ENCODE measurements around the gene P2RY14. TPM values are rescaled to one million over a fixed set of nuclear protein-coding genes. Genes with fewer than 3 reads are reported as not detected.
"Not testable (repeated sequence)": the region's sequence is repeated elsewhere in the genome, so short reads cannot be mapped to it uniquely, and the experiment has no call there.

P2RY14 gene
- total RNA-seq, 1 donor from 2014 or later, result 15.9 TPM

DNA sequence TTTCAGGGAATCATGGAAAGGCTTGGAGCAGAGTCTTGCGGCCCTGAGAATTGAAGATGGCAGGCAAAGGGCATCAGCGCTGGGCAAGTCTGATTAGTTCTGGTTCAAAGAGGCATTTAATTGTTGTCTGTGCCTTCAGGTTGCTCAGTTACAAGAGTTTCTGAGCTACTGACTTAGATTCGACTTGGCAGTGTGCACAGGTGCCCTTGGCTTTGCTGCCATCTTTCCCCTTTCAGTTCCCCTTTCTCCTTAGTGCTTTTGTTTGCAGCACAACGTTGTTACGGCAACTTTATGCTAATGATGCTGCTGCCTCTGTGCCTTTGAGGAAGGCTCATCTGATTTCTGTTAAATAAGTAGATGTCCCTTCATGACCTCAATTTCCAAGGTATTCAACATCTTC lies 12.5 kb downstream of the P2RY14 start:
- intact Hi-C loops (cut with micrococcal nuclease), result loop anchor here (5.0 kb wide), 1 partner anchor 504 kb away; the partner anchor contains the start of gene SIAH2

DNA sequence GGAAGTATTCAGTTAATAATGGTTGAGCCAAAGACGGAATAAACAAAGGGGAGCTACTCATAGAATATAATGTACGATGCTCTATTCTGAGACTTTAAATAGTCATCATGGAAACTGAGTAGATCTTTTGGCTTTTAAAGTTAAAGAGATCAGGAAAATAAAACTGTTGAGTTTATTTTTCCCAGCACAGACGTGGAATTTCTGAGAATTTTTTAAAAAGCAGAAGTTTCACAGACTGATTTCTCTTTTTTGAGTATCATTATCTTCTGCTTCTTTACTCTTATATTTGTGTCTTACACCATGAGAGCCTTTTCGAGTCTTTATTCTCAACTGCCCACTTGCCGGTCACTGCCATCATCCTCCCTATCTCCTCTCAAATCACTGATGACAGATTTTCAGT lies 13.2 kb downstream of the P2RY14 start:
- intact Hi-C loops (cut with micrococcal nuclease), result loop anchor here (5.0 kb wide), 1 partner anchor 503 kb away; the partner anchor contains the start of gene SIAH2

- intact Hi-C loops (cut with micrococcal nuclease), result loop anchor here (5.0 kb wide), 1 partner anchor 502 kb away; the partner anchor contains the start of gene SIAH2
These were observed 13.7 kb downstream of the P2RY14 start for GRCh38 chr3:151264605-151265004.

DNA sequence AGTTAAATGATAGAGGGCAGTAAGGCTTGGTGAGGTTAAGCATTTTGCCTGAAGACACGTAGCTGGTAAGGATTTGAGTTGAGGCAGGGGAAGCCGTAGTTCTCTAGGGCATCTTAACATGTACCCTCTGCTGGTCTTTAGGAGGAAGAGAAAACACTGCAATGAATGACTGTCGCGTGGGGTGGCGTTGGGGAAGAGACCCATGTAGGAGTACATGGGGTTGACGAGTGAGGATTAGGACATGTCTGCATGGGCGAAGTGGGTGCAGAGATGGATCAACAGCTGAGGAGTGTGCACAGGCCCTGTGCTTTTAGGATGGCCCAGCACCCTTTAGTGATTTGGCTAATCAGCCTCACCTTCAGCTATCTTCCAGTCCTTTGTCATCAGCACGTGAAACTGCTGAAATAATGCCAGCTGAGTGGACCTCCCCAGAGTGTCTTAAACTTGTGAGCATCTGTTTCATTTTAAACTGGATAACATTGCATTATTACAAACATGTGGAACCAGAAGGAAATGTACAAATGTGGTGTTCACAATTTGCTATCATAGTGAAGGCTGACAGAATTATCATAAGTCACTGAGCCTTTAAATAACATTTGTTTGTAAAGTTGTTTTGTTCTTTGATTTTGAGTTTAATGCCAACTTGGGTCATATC lies 15.3 kb downstream of the P2RY14 start:
- intact Hi-C loops (cut with micrococcal nuclease), result no loop called here

DNA sequence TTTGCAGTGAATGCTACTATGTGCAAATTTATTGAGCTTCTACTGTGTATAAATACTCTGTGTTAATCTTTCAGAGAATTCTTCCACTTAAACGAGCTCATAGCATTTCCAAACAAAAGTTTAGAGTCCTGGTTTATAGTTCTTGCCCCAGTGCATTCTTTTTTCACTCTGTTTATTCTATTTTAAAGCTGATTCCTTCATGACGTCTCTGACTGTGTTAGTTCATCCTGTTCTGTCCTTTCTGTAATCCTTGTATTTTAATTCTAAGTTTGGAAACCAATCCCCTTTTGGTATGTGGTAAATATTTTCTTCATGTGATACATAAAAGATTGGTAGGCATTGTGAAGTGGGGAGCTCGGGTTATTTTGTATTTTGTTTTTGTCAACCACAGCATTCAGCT lies 18.7 kb downstream of the P2RY14 start:
- intact Hi-C loops (cut with micrococcal nuclease), result no loop called here

DNA sequence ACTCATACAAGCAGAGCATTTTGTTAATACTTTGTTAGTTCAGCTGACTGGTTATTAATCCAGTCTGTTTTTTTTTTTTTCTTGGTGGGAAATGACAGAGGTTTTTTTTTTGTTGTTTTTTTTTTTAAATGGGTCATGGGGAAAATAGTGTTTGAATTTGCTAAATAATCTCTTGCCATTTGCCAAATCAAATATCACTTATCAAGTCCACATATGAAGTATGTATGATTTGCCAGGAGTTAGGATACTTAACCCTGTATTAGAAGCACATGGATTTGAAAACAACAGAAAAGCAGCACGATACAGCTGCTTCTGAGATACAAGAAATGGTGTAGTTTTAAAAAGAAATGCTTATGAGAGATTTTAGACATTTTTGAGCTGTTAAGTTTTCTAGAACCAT lies 21.6 kb downstream of the P2RY14 start:
- intact Hi-C loops (cut with micrococcal nuclease), result no loop called here

DNA sequence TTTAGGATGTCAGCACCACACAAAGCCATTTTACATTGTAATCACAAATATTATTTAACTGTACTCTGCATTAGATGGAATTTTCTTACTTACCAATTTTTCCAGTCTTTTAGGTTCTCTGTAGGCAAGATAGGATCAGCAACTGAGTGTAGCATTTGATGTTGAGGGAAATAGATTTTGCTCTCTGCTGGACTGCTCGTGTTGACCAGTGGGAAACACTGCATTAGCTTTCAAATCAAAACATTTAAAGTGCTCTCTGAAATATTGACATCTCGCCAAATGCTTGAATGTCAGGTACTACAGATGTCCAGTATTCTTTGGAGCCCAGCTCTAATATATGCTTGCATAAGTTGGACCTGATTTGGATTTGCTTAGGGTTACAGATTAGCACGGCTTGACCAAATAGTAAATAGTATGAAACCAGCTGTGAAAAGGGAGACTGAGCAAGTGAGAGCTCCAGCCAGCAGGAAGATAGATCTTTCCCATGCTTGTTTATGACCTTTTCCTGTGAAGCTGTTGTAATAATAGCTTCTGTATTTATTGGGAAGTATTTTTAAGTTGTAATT lies 29.5 kb downstream of the P2RY14 start:
- intact Hi-C loops (cut with micrococcal nuclease), result no loop called here

- intact Hi-C loops (cut with micrococcal nuclease), result not testable (repeated sequence)
These were observed 36.3 kb downstream of the P2RY14 start for GRCh38 chr3:151242006-151242405.

- intact Hi-C loops (cut with micrococcal nuclease), result no loop called here
These were observed 41.6 kb downstream of the P2RY14 start for GRCh38 chr3:151236736-151237135.

DNA sequence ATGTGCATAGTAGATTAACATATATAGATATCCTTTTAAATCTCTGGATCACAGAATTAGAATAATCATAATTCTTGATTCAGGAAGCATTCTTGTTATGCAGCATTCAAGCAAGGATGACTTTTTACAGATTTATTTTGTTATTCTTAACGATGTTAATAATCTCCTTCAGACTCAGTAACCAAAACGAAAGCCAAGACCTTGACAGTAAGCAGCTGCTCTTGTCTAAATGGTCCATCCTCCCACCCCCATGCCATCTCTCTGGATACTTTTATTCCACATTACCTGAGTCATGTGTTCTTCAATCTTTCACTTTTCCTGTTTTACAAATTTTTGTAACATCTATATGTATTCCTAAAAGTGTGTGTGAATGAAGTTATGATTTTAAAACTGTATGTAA lies 42.0 kb downstream of the P2RY14 start:
- intact Hi-C loops (cut with micrococcal nuclease), result no loop called here

- intact Hi-C loops (cut with micrococcal nuclease), result no loop called here
These were observed 43.5 kb downstream of the P2RY14 start for GRCh38 chr3:151234825-151235224.

DNA sequence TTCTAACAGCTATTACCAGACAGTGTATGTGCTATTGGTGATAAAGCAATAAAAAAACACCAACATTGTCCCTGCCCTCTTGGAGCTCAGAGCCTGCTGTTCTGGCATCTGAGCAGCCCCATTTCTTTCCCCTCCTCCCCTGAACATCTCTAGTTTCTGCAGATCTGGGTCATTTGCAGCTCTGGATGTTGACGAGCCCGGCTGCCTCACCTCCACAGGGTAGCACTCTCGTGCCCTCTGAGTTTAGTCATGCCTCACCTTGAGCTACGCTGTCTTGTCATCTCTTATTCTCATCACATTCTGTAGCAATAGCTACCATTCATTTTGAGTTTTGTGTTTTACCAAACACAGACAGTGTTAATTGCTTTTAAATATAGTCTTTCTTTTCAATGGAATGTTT lies 45.4 kb downstream of the P2RY14 start:
- intact Hi-C loops (cut with micrococcal nuclease), result no loop called here

GRCh38 chr3:151232403-151232802 lies 45.9 kb downstream of the P2RY14 start:
- intact Hi-C loops (cut with micrococcal nuclease), result not testable (repeated sequence)

GRCh38 chr3:151230646-151231045 lies 47.7 kb downstream of the P2RY14 start:
- intact Hi-C loops (cut with micrococcal nuclease), result loop anchor here (1.0 kb wide), 1 partner anchor 38 kb away; no protein-coding TSS in a partner anchor

DNA sequence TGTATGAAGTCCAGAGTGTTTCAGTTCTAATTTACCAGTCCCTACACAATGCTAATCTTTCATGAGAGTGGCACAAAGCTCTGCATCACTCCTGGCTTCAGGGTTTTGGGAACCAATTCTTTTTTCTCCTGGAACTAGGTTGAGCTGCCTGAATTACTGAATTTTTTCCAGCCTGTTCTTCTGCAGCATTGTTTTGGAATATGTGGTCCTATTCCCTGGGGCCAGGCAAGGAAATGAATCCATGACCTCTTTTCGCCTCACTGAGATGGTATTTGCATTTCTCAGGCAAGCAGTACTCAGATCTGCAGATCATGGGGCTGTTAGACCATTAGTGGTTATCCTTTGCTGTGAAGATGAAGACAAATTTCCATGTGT lies 49.7 kb downstream of the P2RY14 start:
- intact Hi-C loops (cut with micrococcal nuclease), result no loop called here

DNA sequence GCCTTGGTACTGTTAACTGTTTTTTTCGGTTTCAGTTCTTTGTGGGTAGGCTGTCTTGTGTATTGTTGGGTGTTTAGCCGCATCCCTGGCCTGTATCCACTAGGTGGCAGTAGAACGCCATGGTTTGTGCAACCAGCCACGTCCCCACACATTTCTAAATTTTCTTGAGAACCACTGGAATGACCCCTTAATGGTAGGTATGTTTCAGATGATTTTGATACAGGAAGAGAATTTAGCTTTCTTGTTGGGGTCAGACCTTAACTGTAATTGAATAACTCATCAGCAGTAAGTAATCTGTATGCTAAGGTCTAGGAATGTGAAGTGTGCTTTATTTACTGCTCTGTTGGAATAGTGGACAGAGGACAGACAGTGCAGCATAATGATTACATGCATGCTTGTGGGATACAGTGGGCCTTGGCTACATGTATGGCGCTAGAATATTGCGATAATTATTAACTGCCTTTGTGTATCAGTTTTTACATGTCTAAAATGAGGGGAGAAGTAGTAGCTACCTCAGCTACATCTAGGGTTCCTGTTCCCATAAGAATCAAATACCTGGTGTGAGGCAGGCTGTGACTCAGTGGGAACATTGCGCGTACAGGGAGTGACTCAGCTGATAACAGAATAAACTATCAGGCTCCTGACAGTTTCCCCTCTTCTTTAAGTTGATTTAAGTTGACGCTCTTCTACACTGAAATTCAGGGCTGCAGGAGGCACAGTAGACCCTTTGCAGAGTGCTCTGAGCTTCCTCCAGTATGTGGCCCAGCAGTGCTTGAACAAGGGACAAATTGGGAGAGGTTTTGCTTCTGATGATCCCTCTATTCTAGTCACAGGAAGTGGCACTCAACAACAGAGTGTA lies 50.3 kb downstream of the P2RY14 start:
- intact Hi-C loops (cut with micrococcal nuclease), result loop anchor here (1.0 to 2.0 kb wide), 12 partner anchors 17 to 690 kb away; partner anchors contain the start of genes GPR171 and P2RY14

DNA sequence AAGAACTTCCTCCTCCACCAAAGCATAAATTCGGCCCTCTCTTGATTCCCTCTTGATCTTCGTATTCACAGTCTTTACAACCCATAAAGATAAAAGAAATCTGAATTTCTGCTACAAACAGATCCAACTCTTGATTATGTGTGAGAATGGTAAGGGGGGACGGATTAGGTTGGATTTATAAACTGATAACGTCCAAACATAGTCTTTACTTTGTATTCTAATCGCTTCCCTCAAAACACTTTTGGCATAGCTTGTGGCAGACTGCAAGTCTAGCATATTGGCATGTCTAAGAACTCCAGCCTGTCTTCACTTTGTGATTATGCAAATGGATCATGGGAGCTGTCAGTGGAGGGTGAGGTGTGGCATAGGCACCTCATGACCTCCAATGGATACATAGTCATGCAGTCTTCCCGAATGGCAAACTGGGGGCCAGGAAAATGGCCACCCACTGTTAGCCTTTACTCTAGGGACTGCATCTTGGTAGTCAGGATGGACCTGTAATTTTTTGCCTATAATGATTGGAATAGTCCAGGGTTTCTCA lies 51.0 kb downstream of the P2RY14 start:
- intact Hi-C loops (cut with micrococcal nuclease), result loop anchor here (1.0 to 2.0 kb wide), 12 partner anchors 16 to 691 kb away; partner anchors contain the start of genes GPR171 and P2RY14

DNA sequence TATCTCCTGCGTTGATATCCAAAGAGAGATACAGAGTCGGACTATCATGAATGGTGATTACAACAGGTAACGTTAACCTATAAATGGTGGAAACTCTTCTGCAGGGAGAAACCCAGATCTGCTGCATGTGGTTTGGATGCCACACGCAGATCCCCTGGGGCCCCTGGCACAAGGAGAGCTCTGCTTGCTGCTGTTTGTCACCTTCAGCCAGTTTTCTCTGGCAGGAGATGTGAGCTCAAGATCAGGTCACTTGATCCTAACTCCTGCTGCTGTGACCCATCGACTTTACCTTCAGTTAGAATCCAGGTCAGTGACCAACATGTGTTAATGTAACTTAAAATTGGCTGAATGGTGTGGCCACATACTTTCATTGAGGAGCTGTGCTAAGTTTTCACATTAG lies 51.5 kb downstream of the P2RY14 start:
- intact Hi-C loops (cut with micrococcal nuclease), result loop anchor here (1.0 to 2.0 kb wide), 12 partner anchors 16 to 691 kb away; partner anchors contain the start of genes GPR171 and P2RY14

DNA sequence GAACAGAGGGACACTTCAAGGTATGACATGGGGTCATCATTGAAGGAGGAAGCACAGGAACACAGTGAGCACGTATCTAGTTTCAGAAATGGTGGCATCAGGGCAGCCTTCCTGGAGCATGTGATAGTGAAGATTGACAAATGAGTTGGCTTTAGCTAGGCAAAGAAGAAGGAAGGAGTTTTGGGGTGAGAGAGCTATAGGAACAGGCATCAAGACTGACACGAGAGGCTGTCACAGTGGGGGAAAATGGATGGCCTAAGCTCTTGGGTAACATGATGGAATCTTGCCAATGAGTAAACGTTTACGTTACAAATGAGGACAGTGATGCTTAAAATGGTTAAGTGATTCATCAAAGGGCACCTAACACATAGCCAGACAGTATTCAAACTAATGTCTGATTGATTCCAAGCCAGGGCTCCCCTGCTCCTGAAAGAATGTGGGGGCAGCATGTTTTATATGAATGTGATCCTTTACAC lies 52.2 kb downstream of the P2RY14 start:
- intact Hi-C loops (cut with micrococcal nuclease), result loop anchor here (2.0 kb wide), 1 partner anchor 213 kb away; no protein-coding TSS in a partner anchor

DNA sequence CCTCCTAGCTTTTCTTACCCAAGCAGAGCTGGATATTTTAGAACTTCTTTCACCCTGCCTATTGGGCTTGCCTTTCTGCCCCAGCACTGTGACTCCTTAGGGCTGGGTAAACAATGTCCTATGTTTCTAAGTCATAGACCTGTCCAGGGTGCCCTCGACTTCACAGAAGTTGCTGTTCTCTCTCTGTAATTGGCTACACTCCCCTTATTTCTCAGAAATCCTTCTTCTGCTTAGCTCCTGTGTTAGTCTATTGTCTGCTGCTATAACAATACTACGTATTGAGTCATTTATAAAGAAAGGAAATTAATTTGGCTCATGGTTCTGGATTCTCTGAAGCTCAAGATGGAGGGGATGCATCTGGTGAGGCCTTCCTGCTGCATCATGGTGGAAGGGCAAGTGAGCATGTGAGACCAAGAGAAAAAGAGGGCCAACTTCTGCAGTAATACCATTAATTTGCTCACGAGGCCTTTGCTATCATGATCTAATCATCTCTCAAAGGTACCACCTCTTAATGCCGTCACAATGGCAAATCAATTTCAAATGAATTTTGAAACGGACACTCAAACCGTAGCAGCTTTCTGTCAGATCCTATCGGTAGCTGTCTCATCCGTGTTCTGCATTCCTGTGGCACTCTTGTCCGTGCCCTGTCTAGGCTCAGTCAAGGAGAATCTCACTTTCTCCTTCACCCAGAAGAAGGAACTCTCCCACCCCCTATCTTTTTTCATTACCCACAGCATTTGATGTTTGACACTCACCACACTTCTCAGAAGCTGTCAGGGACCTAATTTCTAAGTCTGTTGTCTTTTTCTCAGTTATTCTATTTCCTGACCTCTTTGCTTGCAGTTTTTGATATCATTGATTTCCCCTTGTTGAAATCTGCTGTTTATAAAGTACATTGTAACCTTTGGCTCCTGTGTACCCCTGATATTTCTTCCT lies 53.0 kb downstream of the P2RY14 start:
- intact Hi-C loops (cut with micrococcal nuclease), result no loop called here

Measured in T-helper 1 cell treated with Interleukin-12 subunit alpha and Interleukin-12 subunit beta and Interleukin-4 antibody, amounts not matched to agents 30 ng/mL and 1 ng/mL, for 36 hours (primary cell).